Calu3 (cell line): Measurements from ENCODE around the gene ZFTA. TPM values are rescaled to one million over a fixed set of nuclear protein-coding genes. Genes with fewer than 3 reads are reported as not detected.

ENCODE experiments used
- BruUV-seq: library from RNA; stranded (reverse); fragments of 400-500 nt; replicated peaks from 2 replicates; lab custom pipeline; 2021; lab: Mats Ljungman, UMichigan
- CTCF ChIA-PET: fragments of 300-600 bp; sonication (Branson Sonifier 250); formaldehyde crosslinking; loops from one replicate; lab custom pipeline; 2022; ENCODE audit warnings: antibody characterized with exemption; lab: Charles Lee
- DNase-seq: peaks from one replicate; pipeline ENCODE4 v3.0.0; 2022
- H3K27ac Mint-ChIP-seq: one replicate; pipeline ENCODE4 v1.8.0; 2022; ENCODE audit warnings: mixed read lengths; ENCODE audit not compliant: unreplicated experiment
- H3K27me3 Mint-ChIP-seq: one replicate; pipeline ENCODE4 v1.8.0; 2022; ENCODE audit warnings: mixed read lengths; ENCODE audit not compliant: unreplicated experiment
- H3K36me3 Mint-ChIP-seq: one replicate; pipeline ENCODE4 v1.8.0; 2022; ENCODE audit warnings: mild to moderate bottlenecking, moderate library complexity, mixed read lengths; ENCODE audit not compliant: insufficient read depth, unreplicated experiment
- H3K4me1 Mint-ChIP-seq: one replicate; pipeline ENCODE4 v1.8.0; 2022; ENCODE audit warnings: mild to moderate bottlenecking, low read depth, mixed read lengths; ENCODE audit not compliant: unreplicated experiment
- H3K4me3 Mint-ChIP-seq: one replicate; pipeline ENCODE4 v1.8.0; 2022; ENCODE audit warnings: mild to moderate bottlenecking, low read depth, moderate library complexity, mixed read lengths; ENCODE audit not compliant: unreplicated experiment
- H3K9me3 Mint-ChIP-seq: one replicate; pipeline ENCODE4 v1.8.0; 2022; ENCODE audit warnings: low read depth, mixed read lengths; ENCODE audit not compliant: unreplicated experiment
- CTCF ChIP-seq: fragments of 200-600 bp; IDR thresholded peaks from one replicate; pipeline ENCODE4 v1.8.0; 2022; ENCODE audit warnings: antibody characterized with exemption; ENCODE audit not compliant: unreplicated experiment
- intact Hi-C: fragments of 100-400 bp; cut with micrococcal nuclease; formaldehyde crosslinking; loops from one replicate; pipeline ENCODE4 v1.10.0; 2022; ENCODE audit not compliant: unreplicated experiment
- total RNA-seq: library from RNA; stranded (reverse); gene quantifications from 2 replicates; pipeline ENCODE4 v1.2.3, GENCODE V29; 2022

Gene ZFTA
- total RNA-seq, 1 experiment from 2014 or later = 12.1 TPM

GRCh38 chr11:63761188-63761587 lies 7.4 kb downstream of the ZFTA start:
- CTCF ChIA-PET = no interaction called here
- Mint-ChIP-seq H3K27me3 (no peaks in the 10 kb centered on the region), H3K36me3 (peaks cover 37% of the 10 kb centered on the region), H3K4me1 (peaks cover 11% of the 10 kb centered on the region), H3K27ac (no peak overlapping the region), H3K9me3 (no peaks in the 10 kb centered on the region), H3K4me3 (no peak overlapping the region)
- no TSS peak for BruUV-seq
- DNase-seq = no peak
- intact Hi-C loops = no loop called here
- TF ChIP-seq CTCF = no peak

- H3K27ac Mint-ChIP-seq = no peak overlapping the region
- intact Hi-C loops = no loop called here
- no peaks in the 10 kb centered on the region for H3K9me3 Mint-ChIP-seq
- peaks cover 36% of the 10 kb centered on the region for H3K36me3 Mint-ChIP-seq
- peaks cover 5% of the 10 kb centered on the region for H3K4me1 Mint-ChIP-seq
- TF ChIP-seq CTCF = no peak
- TSS peak; percentile 27 for BruUV-seq
- DNase-seq = no peak
- no peak overlapping the region for H3K4me3 Mint-ChIP-seq
- H3K27me3 Mint-ChIP-seq = no peaks in the 10 kb centered on the region
- CTCF ChIA-PET = no interaction called here
Observed at GRCh38 chr11:63760487-63761079, 8.0 kb downstream of the ZFTA start.

GRCh38 chr11:63756919-63757761 lies 11.4 kb downstream of the ZFTA start:
- H3K36me3 Mint-ChIP-seq = peaks cover 40% of the 10 kb centered on the region
- no TSS peak for BruUV-seq
- intact Hi-C loops = no loop called here
- CTCF ChIA-PET = no interaction called here
- DNase-seq = no peak
- H3K27ac Mint-ChIP-seq = no peak overlapping the region
- no peak overlapping the region for H3K4me3 Mint-ChIP-seq
- no peaks in the 10 kb centered on the region for H3K9me3 Mint-ChIP-seq
- H3K27me3 Mint-ChIP-seq = no peaks in the 10 kb centered on the region
- TF ChIP-seq CTCF = no peak
- H3K4me1 Mint-ChIP-seq = no peaks in the 10 kb centered on the region

- H3K9me3 Mint-ChIP-seq = no peaks in the 10 kb centered on the region
- TF ChIP-seq CTCF = no peak
- peaks cover 22% of the 10 kb centered on the region for H3K36me3 Mint-ChIP-seq
- CTCF ChIA-PET = interaction anchor here (0.5 kb wide), 1 partner anchor 22 kb away, joined by 5 read pairs; no protein-coding TSS in a partner anchor
- no TSS peak for BruUV-seq
- H3K27ac Mint-ChIP-seq = no peak overlapping the region
- H3K27me3 Mint-ChIP-seq = no peaks in the 10 kb centered on the region
- H3K4me3 Mint-ChIP-seq = no peak overlapping the region
- peaks cover 11% of the 10 kb centered on the region for H3K4me1 Mint-ChIP-seq
- DNase-seq = no peak
- intact Hi-C loops = no loop called here
Observed at GRCh38 chr11:63749624-63750023, 19.0 kb downstream of the ZFTA start.
